Endothelial cell (in vitro differentiated cells): ENCODE results near the gene XG. TPM values are rescaled to one million over a fixed set of nuclear protein-coding genes. Genes with fewer than 3 reads are reported as not detected.

Source experiments
- DNase-seq: peaks from one replicate; pipeline ENCODE4 v3.0.0; 2021; ENCODE audit warnings: low spot score
- H3K27ac Mint-ChIP-seq: one replicate; pipeline ENCODE4 v1.8.0; 2021; ENCODE audit warnings: mixed read lengths, inconsistent platforms; ENCODE audit not compliant: unreplicated experiment
- H3K27me3 Mint-ChIP-seq: one replicate; pipeline ENCODE4 v1.8.0; 2021; ENCODE audit warnings: mild to moderate bottlenecking, moderate library complexity, mixed read lengths, inconsistent platforms; ENCODE audit not compliant: unreplicated experiment
- H3K36me3 Mint-ChIP-seq: one replicate; pipeline ENCODE4 v1.8.0; 2021; ENCODE audit warnings: mild to moderate bottlenecking, low read depth, mixed read lengths, inconsistent platforms; ENCODE audit not compliant: unreplicated experiment
- H3K4me1 Mint-ChIP-seq: one replicate; pipeline ENCODE4 v1.8.0; 2021; ENCODE audit warnings: mild to moderate bottlenecking, mixed read lengths, inconsistent platforms; ENCODE audit not compliant: unreplicated experiment
- H3K4me3 Mint-ChIP-seq: one replicate; pipeline ENCODE4 v1.8.0; 2021; ENCODE audit warnings: mild to moderate bottlenecking, mixed read lengths, inconsistent platforms; ENCODE audit not compliant: unreplicated experiment
- H3K9me3 Mint-ChIP-seq: one replicate; pipeline ENCODE4 v1.8.0; 2021; ENCODE audit warnings: mixed read lengths, inconsistent platforms; ENCODE audit not compliant: unreplicated experiment
- total RNA-seq: library from RNA; stranded (reverse); fragmentation: NEBNext Ultra II Directional; extraction: Animal tissue kit (Norgen Biotek cat#: 25700); gene quantifications from one replicate; pipeline ENCODE4 v1.2.1, GENCODE V29; 2021; ENCODE audit not compliant: unreplicated experiment
- TF ChIP-seq, protein P1 (sequence below): fragments of 200-600 bp; sonication (generic); IDR thresholded peaks from one replicate; pipeline ENCODE4 v1.5.0; 2021; ENCODE audit warnings: antibody characterized with exemption; ENCODE audit not compliant: unreplicated experiment

Gene XG
- total RNA-seq, 1 donor from 2014 or later: 0.18 TPM

DNA sequence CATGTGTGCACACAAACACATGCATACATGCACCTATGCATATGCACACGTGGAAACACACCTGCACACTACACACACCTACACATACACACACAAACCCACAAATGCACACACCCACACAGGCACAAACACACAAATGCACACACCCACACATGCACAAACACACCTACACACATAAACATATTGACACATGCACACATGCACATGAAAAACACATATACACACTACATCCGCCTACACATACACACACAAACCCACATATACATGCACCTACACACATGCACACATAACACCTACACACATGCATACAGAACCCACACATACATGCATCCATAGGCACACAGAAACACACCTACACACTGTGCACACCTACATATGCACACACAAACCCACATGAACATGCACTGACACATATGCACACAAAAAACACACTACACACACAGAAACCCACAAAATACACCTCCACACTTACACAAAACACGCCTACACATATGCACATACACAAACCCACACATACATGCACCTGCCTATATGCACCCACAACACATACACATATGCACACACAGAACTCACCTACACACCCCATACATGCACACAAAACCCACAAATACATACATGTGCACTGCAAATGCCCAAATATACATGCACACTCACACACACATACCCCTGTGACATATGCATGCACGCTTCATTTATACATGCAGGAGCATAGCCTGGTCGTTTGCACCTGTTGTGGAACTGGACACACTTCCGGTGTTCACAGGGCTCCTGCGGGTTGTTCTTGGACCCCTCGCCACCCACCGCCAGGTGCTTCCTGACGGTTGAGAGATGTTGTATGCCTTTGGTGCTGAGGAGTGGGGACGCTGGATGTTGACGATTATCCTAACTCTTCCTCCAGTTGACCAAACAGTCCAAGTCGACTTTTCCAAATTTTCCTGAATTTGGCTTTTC lies 38.7 kb upstream of the XG start:
- Mint-ChIP-seq H3K27ac (no peak overlapping the region), H3K36me3 (peaks cover 46% of the 10 kb centered on the region), H3K4me1 (peaks cover 39% of the 10 kb centered on the region), H3K4me3 (no peak overlapping the region), H3K9me3 (no peaks in the 10 kb centered on the region), H3K27me3 (peaks cover 15% of the 10 kb centered on the region)
- DNase-seq: no peak
- TF ChIP-seq, protein P1, sequence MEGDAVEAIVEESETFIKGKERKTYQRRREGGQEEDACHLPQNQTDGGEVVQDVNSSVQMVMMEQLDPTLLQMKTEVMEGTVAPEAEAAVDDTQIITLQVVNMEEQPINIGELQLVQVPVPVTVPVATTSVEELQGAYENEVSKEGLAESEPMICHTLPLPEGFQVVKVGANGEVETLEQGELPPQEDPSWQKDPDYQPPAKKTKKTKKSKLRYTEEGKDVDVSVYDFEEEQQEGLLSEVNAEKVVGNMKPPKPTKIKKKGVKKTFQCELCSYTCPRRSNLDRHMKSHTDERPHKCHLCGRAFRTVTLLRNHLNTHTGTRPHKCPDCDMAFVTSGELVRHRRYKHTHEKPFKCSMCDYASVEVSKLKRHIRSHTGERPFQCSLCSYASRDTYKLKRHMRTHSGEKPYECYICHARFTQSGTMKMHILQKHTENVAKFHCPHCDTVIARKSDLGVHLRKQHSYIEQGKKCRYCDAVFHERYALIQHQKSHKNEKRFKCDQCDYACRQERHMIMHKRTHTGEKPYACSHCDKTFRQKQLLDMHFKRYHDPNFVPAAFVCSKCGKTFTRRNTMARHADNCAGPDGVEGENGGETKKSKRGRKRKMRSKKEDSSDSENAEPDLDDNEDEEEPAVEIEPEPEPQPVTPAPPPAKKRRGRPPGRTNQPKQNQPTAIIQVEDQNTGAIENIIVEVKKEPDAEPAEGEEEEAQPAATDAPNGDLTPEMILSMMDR: no peak

DNA sequence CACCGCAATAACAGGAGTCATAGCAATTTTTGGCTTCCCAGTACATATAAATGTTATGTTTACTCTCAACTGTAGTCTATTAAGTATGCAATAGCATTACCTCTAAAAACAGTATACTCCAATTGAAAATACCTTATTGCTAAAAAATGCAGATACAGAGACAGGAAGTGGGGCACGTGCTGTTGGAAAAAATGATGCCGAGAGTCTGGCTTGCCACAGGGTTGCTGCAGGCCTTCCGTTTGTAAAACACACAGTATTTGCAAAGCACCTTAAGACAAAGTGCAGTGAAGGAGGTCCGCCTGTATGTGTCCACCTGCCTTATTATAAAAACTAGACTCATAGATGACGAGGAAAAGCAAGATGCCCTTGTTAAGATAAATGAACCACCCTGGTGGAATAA lies 37.3 kb upstream of the XG start:
- no peak for DNase-seq
- H3K4me1 Mint-ChIP-seq: peaks cover 25% of the 10 kb centered on the region
- H3K9me3 Mint-ChIP-seq: no peaks in the 10 kb centered on the region
- no peak overlapping the region for H3K27ac Mint-ChIP-seq
- H3K4me3 Mint-ChIP-seq: no peak overlapping the region
- TF ChIP-seq, protein P1: no peak
- peaks cover 6% of the 10 kb centered on the region for H3K27me3 Mint-ChIP-seq
- H3K36me3 Mint-ChIP-seq: peaks cover 47% of the 10 kb centered on the region

DNA sequence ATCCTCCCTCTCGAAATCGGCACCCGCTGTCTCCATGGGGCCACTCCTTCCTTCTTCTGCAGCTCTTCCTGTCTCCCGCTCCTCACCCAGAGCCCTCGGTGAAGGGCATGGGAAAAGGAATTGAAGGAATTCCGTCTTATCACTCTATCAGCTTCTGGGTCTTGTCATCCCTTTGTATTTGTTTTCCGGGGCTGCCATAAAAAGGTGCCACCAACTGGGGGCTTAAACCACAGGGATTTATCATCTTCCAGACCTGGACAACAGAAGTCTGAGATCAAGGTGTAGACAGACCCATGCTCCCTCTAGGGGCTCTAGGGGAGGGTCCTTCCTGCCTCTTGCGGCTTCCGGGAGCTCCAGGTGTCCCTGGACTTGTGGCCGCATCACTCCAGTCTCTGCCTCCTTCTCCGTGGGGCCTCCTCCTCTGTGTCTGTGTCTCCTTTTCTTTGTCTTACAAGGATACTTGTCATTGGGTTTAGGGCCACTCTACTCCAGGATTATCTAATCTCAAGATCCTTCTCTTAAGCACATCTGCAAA lies 36.7 kb upstream of the XG start:
- Mint-ChIP-seq H3K4me1 (peaks cover 20% of the 10 kb centered on the region), H3K9me3 (no peaks in the 10 kb centered on the region), H3K4me3 (peak overlapping the region; percentile 72), H3K27ac (peak overlapping the region; percentile 77), H3K27me3 (peaks cover 6% of the 10 kb centered on the region), H3K36me3 (peaks cover 52% of the 10 kb centered on the region)
- no peak for DNase-seq
- TF ChIP-seq, protein P1: no peak

DNA sequence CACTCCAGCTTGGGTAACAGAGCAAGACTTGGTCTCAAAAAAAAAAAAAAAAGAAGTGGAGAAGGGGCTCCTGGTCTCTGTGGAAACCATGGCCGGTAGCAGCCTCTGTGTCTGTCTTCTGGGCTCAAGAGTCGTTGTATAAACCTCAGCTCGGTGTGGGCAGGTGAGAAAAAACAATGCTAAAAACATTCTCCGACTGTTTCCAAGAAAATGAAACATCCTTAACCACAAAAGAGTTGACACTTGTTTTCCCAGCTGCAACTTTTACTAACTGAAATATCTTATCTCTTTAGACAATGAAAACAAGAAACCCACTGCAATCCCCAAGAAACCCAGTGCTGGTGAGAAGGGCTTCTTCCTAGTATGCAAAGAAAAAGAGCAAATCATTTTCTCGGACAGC lies 34.5 kb upstream of the XG start:
- peaks cover 13% of the 10 kb centered on the region for H3K4me1 Mint-ChIP-seq

More for the DNA sequence above, 34.5 kb upstream of the XG start:
- no peaks in the 10 kb centered on the region for H3K9me3 Mint-ChIP-seq
- no peak overlapping the region for H3K4me3 Mint-ChIP-seq
- H3K27ac Mint-ChIP-seq: no peak overlapping the region
- TF ChIP-seq, protein P1: no peak
- H3K27me3 Mint-ChIP-seq: peaks cover 3% of the 10 kb centered on the region
- DNase-seq: no peak
- H3K36me3 Mint-ChIP-seq: peaks cover 57% of the 10 kb centered on the region
